HFF-Myc (cell line): Measurements from ENCODE around the gene AHDC1.

ENCODE experiments used
- DNase-seq: peaks from one replicate; pipeline ENCODE4 v3.0.0-alpha.2; 2011; ENCODE audit warnings: low read depth; ENCODE audit errors: extremely low read depth
- H3K4me3 ChIP-seq: replicated peaks from 2 replicates; pipeline ENCODE4 v1.5.1; 2011; ENCODE audit warnings: low read depth, mild to moderate bottlenecking, control low read depth, low read length
- TF ChIP-seq, protein P1 (sequence below): IDR thresholded peaks from 2 replicates; pipeline ENCODE4 v1.5.1; 2012; ENCODE audit warnings: mild to moderate bottlenecking, low read depth, low read length, control low read depth; ENCODE audit errors: missing control alignments

Gene AHDC1

DNA sequence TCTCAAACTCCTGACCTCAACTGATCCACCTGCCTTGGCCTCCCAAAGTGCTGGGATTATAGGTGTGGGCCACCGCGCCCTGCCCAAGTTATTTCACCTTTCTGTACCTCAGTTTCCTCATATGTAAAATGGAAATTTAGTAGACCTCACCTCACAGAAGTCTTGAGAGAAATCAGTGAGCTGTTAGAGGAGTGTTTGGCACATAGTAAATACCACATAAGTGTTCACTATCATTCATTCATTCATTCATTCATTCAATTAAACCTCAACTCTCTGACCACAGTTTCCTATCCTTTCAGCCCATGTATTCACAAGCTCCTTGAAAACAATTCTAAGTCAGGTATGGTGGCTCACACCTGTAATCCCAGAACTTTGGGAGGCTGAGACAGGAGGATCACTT is 34.9 kb upstream of the AHDC1 start:
- TF ChIP-seq, protein P1, sequence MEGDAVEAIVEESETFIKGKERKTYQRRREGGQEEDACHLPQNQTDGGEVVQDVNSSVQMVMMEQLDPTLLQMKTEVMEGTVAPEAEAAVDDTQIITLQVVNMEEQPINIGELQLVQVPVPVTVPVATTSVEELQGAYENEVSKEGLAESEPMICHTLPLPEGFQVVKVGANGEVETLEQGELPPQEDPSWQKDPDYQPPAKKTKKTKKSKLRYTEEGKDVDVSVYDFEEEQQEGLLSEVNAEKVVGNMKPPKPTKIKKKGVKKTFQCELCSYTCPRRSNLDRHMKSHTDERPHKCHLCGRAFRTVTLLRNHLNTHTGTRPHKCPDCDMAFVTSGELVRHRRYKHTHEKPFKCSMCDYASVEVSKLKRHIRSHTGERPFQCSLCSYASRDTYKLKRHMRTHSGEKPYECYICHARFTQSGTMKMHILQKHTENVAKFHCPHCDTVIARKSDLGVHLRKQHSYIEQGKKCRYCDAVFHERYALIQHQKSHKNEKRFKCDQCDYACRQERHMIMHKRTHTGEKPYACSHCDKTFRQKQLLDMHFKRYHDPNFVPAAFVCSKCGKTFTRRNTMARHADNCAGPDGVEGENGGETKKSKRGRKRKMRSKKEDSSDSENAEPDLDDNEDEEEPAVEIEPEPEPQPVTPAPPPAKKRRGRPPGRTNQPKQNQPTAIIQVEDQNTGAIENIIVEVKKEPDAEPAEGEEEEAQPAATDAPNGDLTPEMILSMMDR = no peak
- no peak for DNase-seq
- H3K4me3 ChIP-seq = no peak overlapping the region

DNA sequence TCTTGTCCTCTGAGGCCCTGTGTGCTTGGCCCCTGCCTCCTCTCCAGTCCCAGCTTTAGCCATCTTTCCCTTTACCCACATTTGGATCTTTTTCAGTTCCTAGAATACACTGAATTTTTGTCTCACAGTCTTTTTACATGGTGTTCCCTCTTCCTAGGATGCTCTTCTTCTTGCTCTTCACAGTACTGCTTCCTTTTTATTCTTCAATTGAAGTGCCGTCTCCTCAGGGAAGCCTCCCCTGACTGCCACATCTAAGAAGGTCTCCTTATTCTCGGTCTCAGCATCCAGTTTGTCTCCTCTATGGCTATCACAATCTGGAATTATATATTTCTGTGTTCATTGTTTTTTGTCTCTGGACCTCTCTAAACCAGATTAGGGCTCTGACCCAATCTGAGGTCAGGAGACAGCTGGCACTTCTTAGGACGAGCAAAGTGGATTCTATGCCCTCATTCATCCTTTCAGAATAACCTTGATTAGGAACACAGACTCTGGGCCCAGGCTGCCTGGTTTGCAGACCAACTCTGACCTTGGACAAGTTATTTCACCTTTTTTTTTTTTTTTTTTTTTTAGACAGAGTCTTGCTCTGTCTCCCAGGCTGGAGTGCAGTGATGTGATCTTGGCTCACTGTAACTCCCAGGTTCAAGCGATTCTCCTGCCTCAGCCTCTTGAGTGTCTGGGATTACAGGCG is 34.2 kb upstream of the AHDC1 start:
- H3K4me3 ChIP-seq = no peak overlapping the region
- TF ChIP-seq, protein P1 = no peak
- DNase-seq = no peak

DNA sequence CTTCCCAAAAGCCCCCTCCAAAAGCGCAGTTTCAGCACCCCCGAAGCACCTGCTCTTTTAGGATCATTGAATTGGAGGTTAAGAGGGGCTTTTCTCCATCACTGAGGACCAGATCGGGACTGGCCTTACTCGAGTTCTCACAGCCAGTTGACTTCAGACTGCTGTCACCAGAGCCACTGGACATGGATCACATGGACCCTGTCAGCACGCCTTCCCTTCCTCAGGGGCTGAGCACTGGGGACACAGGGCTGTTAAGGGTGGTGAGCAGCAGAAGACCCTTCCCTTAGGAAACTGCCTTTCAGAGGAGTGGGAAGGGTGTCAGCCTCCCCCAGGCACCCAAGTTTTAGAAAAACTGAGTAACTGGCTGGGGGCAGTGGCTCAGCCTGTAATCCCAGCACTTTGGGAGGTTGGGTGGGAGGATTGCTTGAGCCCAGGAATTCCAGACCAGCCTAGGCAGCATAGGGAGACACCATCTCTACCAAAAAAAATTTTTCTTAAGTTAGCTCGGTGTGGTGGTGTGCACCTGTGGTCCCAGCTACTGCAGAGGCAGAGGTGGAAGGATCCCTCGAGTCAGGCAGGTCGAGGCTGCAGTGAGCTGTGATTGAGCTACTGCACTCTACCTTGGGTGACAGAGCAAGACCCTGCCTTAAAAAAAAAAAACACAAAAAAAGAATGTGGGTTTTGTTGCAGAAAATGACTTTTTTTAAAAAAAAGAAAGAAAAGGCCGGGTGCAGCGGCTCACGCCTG is 31.6 kb upstream of the AHDC1 start:
- no peak for DNase-seq
- TF ChIP-seq, protein P1 = no peak
- no peak overlapping the region for H3K4me3 ChIP-seq

DNA sequence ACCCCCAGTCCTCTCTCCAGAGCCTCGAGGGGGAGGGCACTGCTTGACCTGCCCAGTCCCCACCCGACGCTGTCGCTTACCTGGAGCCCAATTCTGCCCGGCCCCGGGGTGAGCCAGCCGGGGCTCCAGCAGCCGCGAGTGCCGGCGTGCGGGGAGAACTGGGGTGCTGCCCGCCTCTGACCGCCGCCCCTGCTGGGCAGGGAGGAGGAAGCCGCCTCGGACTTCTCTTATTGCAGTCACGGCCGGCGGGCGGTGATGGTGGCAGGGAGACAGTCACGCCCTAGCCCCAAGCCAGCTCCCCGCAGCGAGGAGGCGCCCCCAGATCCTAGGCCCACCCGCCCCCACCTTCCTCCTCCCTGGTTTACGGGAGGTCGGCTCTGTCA is 31.0 kb upstream of the AHDC1 start, which contains the start of gene FGR:
Gene FGR, minus strand, starts transcription at position 201 of the 383 bp plus-strand sequence. CDS start 11,269 bp downstream, outside the sequence.
- TF ChIP-seq, protein P1 = no peak
- H3K4me3 ChIP-seq = peak within 1 kb of the TSS; percentile 30
- no peak for DNase-seq

DNA sequence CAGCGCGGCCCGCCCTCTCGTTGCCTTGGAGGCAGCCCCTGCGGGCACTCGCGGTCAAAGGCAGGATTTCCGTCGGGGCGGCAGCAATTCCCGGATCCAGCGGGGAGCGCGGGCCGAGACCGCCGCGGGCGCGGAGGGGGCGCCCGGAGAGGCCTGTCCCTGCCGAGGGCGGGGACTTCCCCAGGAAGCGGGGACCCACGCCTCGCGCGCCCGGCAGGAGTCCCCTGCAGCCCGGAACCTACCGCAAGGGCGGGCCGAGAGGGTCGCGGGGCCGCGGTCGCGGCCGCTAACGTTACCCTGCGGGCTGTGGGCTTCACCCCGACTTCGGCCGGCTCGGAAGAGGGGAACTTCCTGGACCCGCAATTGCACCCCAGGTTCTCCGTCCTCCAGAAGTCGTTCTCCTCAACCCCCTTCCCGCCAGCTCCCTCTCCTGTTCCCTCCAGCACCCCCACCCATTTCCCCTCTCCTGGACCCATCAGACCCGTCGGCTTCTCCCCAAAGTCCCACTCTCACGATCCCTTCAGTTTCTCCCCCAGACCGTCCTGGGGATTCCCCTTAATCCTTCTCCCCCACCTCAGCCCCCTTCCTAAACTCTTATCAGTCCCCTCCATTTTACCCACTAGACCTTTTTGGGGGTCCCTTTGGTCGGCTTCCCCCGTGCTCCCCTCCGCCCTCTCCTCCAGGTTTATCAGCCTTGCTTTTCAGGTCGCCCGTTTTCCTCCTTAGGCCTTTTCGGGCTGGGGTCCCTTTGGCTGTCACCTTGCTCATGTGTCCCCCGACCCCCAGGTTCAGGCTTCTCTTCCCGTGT is 30.4 kb upstream of the AHDC1 start:
- TF ChIP-seq, protein P1 = no peak
- H3K4me3 ChIP-seq = peak overlapping the region; percentile 30
- DNase-seq = no peak

DNA sequence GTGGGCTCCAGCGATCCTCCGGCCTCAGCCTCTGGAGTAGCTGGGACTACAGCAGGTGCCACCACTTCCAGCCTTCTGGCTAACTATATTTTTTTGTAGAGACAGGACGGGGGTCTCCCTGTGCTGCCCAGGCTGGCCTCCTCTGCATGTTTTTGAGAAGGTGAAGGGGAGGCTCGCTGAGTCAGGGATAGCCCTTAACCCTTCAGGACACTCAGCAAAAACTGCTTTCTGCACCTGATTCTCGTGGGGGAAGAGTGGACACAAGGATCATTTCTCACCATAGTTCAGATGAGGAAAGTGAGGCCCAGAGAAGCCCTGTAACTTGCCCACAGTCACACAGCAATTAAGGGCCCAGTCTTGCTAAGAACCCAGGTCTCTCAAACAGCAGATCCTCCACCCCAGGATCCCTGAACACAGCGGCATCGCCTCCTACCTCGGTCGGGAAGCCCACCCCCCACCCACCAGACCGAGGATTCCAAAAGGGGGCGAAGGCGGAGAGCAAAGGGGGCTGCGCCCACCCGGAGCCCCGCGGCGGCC is 29.8 kb upstream of the AHDC1 start:
- TF ChIP-seq, protein P1 = no peak
- peak overlapping the region; percentile 30 for H3K4me3 ChIP-seq
- DNase-seq = no peak
